ENCODE data around the gene BACE1. TPM values are rescaled to one million over a fixed set of nuclear protein-coding genes. Genes with fewer than 3 reads are reported as not detected.

BACE1 gene
- total and polyA plus RNA-seq, 2 experiments from 2014 or later, result 2.4 to 7.2 TPM

GRCh38 chr11:117281159-117281558 is 34.9 kb downstream of the BACE1 start:
- Mint-ChIP-seq H3K36me3 (ENCODE audit: low read depth) (peaks cover 40% of the 10 kb centered on the region), H3K4me1 (no peaks in the 10 kb centered on the region), H3K4me3 (no peak overlapping the region)

More at GRCh38 chr11:117281159-117281558, 34.9 kb downstream of the BACE1 start:
- DNase-seq (ENCODE audit: low spot score) (no peak), ATAC-seq (no peak)
- Histone ChIP-seq H3K79me2 (replicated peaks; ENCODE audit: insufficient read depth) (no peaks in the 10 kb centered on the region), H3F3A (replicated peaks; ENCODE audit: low read depth) (no peaks in the 10 kb centered on the region), H3K9me2 (ENCODE audit: insufficient read depth) (no peaks in the 10 kb centered on the region), H2AFZ (no peak overlapping the region), H3K4me3 (no peak overlapping the region), H3K27ac (ENCODE audit: low read depth) (no peak overlapping the region), H4K20me1 (replicated peaks; ENCODE audit: insufficient read depth) (0 out of 2 replicates have a peak, but pooled peaks cover 4% of the 10 kb centered on the region), H3K27me3 (ENCODE audit: insufficient read depth) (no peaks in the 10 kb centered on the region), H3K4me1 (ENCODE audit: insufficient read depth) (no peaks in the 10 kb centered on the region), H3K36me3 (ENCODE audit: insufficient read depth) (peaks cover 14% of the 10 kb centered on the region; the same call in 1 of the 2 replicates), H3K4me2 (no peak overlapping the region)
- Mint-ChIP-seq H3K9me3 (no peaks in the 10 kb centered on the region), H3K27me3 (ENCODE audit: insufficient read depth, low read depth, poor library complexity) (no peaks in the 10 kb centered on the region), H3K27ac (no peak overlapping the region)
- TF ChIP-seq ZNF462 (CRISPR knock-in tag; IDR thresholded peaks at IDR 0.05), result no peak
- no peak for TF ChIP-seq POLR2AphosphoS5 (IDR thresholded peaks at IDR 0.05; ENCODE audit: low read depth)
- TF ChIP-seq CTCF (conservative IDR thresholded peaks at IDR 0.05; ENCODE audit: low read depth in 2 of 2), result no peak
- TF ChIP-seq CREB1 (CRISPR knock-in tag; IDR thresholded peaks at IDR 0.05; ENCODE audit: low read depth), result no peak
- TF ChIP-seq NANOG (IDR thresholded peaks at IDR 0.05; ENCODE audit: borderline replicate concordance), result no peak
- TF ChIP-seq, protein P1, sequence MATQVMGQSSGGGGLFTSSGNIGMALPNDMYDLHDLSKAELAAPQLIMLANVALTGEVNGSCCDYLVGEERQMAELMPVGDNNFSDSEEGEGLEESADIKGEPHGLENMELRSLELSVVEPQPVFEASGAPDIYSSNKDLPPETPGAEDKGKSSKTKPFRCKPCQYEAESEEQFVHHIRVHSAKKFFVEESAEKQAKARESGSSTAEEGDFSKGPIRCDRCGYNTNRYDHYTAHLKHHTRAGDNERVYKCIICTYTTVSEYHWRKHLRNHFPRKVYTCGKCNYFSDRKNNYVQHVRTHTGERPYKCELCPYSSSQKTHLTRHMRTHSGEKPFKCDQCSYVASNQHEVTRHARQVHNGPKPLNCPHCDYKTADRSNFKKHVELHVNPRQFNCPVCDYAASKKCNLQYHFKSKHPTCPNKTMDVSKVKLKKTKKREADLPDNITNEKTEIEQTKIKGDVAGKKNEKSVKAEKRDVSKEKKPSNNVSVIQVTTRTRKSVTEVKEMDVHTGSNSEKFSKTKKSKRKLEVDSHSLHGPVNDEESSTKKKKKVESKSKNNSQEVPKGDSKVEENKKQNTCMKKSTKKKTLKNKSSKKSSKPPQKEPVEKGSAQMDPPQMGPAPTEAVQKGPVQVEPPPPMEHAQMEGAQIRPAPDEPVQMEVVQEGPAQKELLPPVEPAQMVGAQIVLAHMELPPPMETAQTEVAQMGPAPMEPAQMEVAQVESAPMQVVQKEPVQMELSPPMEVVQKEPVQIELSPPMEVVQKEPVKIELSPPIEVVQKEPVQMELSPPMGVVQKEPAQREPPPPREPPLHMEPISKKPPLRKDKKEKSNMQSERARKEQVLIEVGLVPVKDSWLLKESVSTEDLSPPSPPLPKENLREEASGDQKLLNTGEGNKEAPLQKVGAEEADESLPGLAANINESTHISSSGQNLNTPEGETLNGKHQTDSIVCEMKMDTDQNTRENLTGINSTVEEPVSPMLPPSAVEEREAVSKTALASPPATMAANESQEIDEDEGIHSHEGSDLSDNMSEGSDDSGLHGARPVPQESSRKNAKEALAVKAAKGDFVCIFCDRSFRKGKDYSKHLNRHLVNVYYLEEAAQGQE (IDR thresholded peaks at IDR 0.05; ENCODE audit: unreplicated experiment), result no peak

Data from GM23338 (cell line).